Gastroesophageal sphincter (tissue), 4 donors: Measurements from ENCODE around the gene GPRC5B. TPM values are rescaled to one million over a fixed set of nuclear protein-coding genes. Genes with fewer than 3 reads are reported as not detected.
A peak's percentile ranks its signal among the peaks of the same experiment; 100 is the strongest.

ENCODE experiments used
- ATAC-seq: fragments of 150-250 bp; one replicate; pipeline ENCODE4 v1.9.1; 2016; ENCODE audit warnings: mild to moderate bottlenecking, moderate library complexity
- H3K27ac ChIP-seq, 4 donors: fragments of 200-600 bp; sonication (generic) in 3 of 4; 1 replicate in 3 of 4; 2 replicates in 1 of 4; pipeline ENCODE4 v1.5.1; 2016 to 2019
- H3K27me3 ChIP-seq: fragments of 200-600 bp; sonication (generic); one replicate; pipeline ENCODE4 v1.5.1; 2019
- H3K36me3 ChIP-seq, 2 donors: fragments of 200-600 bp; sonication (generic); one replicate each; pipeline ENCODE4 v1.5.1; 2019; ENCODE audit warnings: control low read depth in 1 of 2
- H3K4me1 ChIP-seq, 3 donors: fragments of 200-600 bp; sonication (generic); 1 replicate in 2 of 3; 2 replicates in 1 of 3; pipeline ENCODE4 v1.5.1; 2016 to 2019; ENCODE audit warnings: control low read depth in 2 of 3
- H3K4me3 ChIP-seq, 2 donors: fragments of 200-600 bp; sonication (generic); one replicate each; pipeline ENCODE4 v1.5.1; 2019; ENCODE audit warnings: mild to moderate bottlenecking in 1 of 2, moderate library complexity in 1 of 2
- H3K9me3 ChIP-seq, 3 donors: fragments of 200-600 bp; sonication (generic); one replicate each; pipeline ENCODE4 v1.5.1; 2017 to 2019; ENCODE audit warnings: control low read depth in 2 of 3
- EP300 ChIP-seq: sonication (generic); formaldehyde crosslinking; IDR thresholded peaks from one replicate; pipeline ENCODE4 v1.6.1; 2017; ENCODE audit warnings: antibody characterized with exemption, mild to moderate bottlenecking
- POLR2A ChIP-seq, 2 donors: fragments of 450-650 bp; IDR thresholded peaks; one replicate each; pipeline ENCODE4 v1.6.1; 2017; ENCODE audit warnings: antibody characterized with exemption in 2 of 2, mild to moderate bottlenecking in 2 of 2, moderate library complexity in 1 of 2
- POLR2AphosphoS5 ChIP-seq: sonication (generic); formaldehyde crosslinking; IDR thresholded peaks from one replicate; pipeline ENCODE4 v1.6.1; 2017; ENCODE audit warnings: antibody characterized with exemption
- WGBS, 2 donors: methylation state at CpG; one replicate each; pipeline ENCODE4 v1.1.5; 2018; ENCODE audit warnings: low coverage in 1 of 2; 5-methylcytosine and 5-hydroxymethylcytosine counted together
- total RNA-seq, 4 donors: library from RNA; depleted of rRNA; stranded (reverse); fragments of >200 nt; gene quantifications; one replicate each; pipeline ENCODE4 v1.1.0, GENCODE V29; 2016
- TF ChIP-seq, protein P1 (sequence below), 4 experiments: fragments of 200-600 bp in 2 of 4; fragments of 450-650 bp in 2 of 4; sonication (generic) in 1 of 4; IDR thresholded peaks; one replicate each; pipeline ENCODE4 v1.5.1; 2017 to 2019; ENCODE audit warnings: antibody characterized with exemption in 4 of 4, mild to moderate bottlenecking in 2 of 4, moderate library complexity in 2 of 4

Gene GPRC5B, protein sequence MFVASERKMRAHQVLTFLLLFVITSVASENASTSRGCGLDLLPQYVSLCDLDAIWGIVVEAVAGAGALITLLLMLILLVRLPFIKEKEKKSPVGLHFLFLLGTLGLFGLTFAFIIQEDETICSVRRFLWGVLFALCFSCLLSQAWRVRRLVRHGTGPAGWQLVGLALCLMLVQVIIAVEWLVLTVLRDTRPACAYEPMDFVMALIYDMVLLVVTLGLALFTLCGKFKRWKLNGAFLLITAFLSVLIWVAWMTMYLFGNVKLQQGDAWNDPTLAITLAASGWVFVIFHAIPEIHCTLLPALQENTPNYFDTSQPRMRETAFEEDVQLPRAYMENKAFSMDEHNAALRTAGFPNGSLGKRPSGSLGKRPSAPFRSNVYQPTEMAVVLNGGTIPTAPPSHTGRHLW
- 10 to 100 TPM; 11.5 to 29.2 (median 20.5) TPM for total RNA-seq

DNA sequence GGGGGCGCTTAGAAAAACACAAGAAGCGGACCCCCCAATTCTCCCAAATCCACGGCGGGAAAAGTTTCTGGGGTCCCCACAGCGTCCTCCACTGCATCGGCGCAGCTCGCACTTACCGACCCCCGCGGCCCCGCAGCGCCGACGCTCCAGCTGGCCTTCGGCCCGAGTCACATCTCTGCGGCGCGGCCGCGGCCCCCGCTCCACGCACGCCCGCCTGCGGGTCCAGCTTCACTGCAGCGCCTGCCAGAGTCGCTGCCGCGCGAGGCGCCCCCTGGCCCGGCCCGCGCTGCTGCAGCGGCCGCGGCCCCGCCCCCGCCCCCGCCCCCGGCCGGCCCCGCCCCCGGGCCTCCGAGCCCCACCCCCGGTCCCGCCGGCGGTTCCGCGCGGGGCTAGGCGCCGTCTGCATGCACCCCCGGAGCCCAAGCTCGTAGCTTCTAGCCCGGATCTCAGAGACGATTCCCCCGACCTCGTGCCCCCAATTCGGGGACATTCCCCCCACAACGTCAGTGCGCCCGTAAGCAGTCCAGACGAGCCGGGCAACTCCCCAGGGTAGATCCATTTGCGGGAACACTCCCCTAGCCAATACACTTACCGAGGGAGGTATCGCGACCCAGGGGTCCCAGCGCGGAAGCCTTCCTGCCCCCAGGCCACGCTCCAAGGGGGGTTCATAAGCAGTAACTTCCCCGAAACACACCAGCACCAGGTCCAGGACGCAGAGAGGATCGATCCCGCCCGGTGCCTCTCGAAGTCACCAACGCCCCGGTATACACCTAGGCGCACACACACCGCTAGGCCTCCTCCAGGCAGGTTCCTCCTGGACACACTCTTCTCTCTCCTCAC is at the start of gene GPRC5B:
GPRC5B (minus strand) TSS at position 238 of the 840 bp plus-strand sequence. CDS start 12,003 bp downstream, outside the sequence.
- Histone ChIP-seq H3K27me3 (peaks cover 36% of the 10 kb centered on the region), H3K27ac (peak within 1 kb of the TSS in 3 of 4 donors; percentile 56 to 80 (median 58)), H3K9me3 (no peaks in the 10 kb centered on the region), H3K4me1 (peaks cover 0 to 39% (median 9%) of the 10 kb centered on the region in 3 donors), H3K36me3 (peaks cover 0 to 4% of the 10 kb centered on the region in 2 donors), H3K4me3 (peak within 1 kb of the TSS; percentile 68 to 72)
- peak in 1 of 2 donors; percentile 24 for TF ChIP-seq POLR2A (IDR thresholded peaks at IDR 0.05)
- TF ChIP-seq, protein P1, sequence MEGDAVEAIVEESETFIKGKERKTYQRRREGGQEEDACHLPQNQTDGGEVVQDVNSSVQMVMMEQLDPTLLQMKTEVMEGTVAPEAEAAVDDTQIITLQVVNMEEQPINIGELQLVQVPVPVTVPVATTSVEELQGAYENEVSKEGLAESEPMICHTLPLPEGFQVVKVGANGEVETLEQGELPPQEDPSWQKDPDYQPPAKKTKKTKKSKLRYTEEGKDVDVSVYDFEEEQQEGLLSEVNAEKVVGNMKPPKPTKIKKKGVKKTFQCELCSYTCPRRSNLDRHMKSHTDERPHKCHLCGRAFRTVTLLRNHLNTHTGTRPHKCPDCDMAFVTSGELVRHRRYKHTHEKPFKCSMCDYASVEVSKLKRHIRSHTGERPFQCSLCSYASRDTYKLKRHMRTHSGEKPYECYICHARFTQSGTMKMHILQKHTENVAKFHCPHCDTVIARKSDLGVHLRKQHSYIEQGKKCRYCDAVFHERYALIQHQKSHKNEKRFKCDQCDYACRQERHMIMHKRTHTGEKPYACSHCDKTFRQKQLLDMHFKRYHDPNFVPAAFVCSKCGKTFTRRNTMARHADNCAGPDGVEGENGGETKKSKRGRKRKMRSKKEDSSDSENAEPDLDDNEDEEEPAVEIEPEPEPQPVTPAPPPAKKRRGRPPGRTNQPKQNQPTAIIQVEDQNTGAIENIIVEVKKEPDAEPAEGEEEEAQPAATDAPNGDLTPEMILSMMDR (IDR thresholded peaks at IDR 0.05): peak in 2 of 4 experiments; percentile 17 to 29
- TF ChIP-seq POLR2AphosphoS5: no peak
- TF ChIP-seq EP300: no peak
- WGBS, 2 donors: 1 to 4% methylated on average over 11 to 23 of the region's 85 CpGs
- ATAC-seq: peak; percentile 77

DNA sequence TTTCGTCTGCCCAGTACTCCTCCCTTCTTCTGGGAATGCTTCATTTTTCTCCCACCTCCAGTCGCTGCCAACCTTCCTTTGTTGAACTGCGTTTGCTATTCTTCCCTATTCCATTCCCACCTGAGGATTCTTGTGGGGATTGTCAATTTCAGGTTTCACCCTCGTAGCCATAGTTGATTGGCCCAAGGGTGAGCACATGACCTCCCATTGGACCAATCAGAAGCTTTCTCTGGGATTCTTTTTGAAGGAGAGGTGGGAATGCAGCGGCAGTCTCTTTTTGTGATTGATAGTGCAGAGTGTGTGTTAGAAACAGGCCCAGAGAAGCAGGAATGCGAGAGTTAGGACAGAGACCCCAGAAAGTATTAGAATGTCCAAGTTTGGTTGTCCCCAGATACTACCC is 49.1 kb upstream of the GPRC5B start:
- Histone ChIP-seq H3K4me1 (no peaks in the 10 kb centered on the region), H3K27me3 (peaks cover 29% of the 10 kb centered on the region), H3K36me3 (no peaks in the 10 kb centered on the region), H3K27ac (no peak overlapping the region), H3K9me3 (no peaks in the 10 kb centered on the region), H3K4me3 (no peak overlapping the region)
- WGBS, 2 donors: 29 to 76% methylated on average over 2 to 4 of the region's 6 CpGs
- no peak for ATAC-seq
- TF ChIP-seq POLR2AphosphoS5 (no peak), POLR2A (IDR thresholded peaks at IDR 0.05) (no peak), EP300 (no peak)
- TF ChIP-seq, protein P1 (IDR thresholded peaks at IDR 0.05): no peak

DNA sequence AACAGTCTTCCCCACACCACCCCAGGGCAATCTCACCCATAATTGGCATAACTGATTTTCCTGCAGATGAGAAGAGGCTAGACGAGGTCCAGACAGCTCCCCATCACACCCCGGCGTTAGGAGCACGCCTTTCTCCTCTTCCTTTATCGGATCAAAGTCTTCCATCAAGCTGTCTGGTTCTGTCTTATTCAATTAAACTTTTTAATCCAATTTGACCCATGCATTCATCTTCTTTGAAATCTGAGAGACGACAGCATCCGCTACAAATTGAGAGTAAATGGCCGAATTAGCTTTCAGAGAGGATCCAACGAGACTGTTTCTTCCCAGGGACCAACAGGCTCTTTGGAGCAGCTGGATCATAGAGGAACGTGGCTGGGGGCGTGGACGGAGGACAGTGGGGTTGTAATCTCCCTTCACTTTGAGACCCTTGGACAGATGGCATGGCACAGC is 44.4 kb upstream of the GPRC5B start:
- TF ChIP-seq EP300 (no peak), POLR2AphosphoS5 (no peak), POLR2A (IDR thresholded peaks at IDR 0.05) (no peak)
- TF ChIP-seq, protein P1 (IDR thresholded peaks at IDR 0.05): no peak
- no peak for ATAC-seq
- H3K9me3 ChIP-seq: peaks cover 0 to 15% (median 0%) of the 10 kb centered on the region in 3 donors
- peaks cover 29% of the 10 kb centered on the region for H3K27me3 ChIP-seq
- H3K4me1 ChIP-seq: no peaks in the 10 kb centered on the region
- 61 to 64% methylated on average over 5 to 6 of the region's 12 CpGs for WGBS, 2 donors
- no peaks in the 10 kb centered on the region for H3K36me3 ChIP-seq
- no peak overlapping the region for H3K4me3 ChIP-seq
- no peak overlapping the region for H3K27ac ChIP-seq

DNA sequence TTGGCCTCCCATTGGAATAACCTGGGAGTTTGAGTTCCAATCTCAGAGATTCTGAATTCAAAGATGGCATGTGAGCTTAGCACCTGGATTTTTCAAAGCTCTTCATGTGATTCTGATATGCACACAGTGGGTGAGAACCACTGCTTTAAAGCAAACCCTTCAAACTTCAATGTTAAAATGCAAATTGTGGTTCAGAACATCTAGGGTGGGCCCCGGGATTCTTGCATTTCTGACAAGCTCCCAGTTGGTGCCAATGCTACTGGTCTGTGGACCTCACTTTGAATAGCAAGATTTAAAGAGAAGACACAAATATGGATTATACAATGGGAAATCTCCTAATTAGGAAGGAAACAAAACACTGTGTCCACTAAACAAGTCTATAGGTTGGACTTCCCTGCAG is 43.8 kb upstream of the GPRC5B start:
- Histone ChIP-seq H3K27ac (no peak overlapping the region), H3K9me3 (peaks cover 0 to 15% (median 0%) of the 10 kb centered on the region in 3 donors), H3K27me3 (peaks cover 23% of the 10 kb centered on the region), H3K4me1 (no peaks in the 10 kb centered on the region), H3K4me3 (no peak overlapping the region), H3K36me3 (no peaks in the 10 kb centered on the region)
- TF ChIP-seq EP300 (no peak), POLR2A (IDR thresholded peaks at IDR 0.05) (no peak), POLR2AphosphoS5 (no peak)
- TF ChIP-seq, protein P1 (IDR thresholded peaks at IDR 0.05): no peak
- no peak for ATAC-seq
- 83 to 100% methylated on average over 1 of the region's 1 CpG for WGBS, 2 donors
